GM12891 (cell line): ENCODE measurements around the gene RNPS1.
A peak's percentile ranks its signal among the peaks of the same experiment; 100 is the strongest.
"Not testable (repeated sequence)": the region's sequence is repeated elsewhere in the genome, so short reads cannot be mapped to it uniquely, and the experiment has no call there.

Source experiments
- DNase-seq: peaks from one replicate; pipeline ENCODE4 v3.0.0; 2011; ENCODE audit warnings: low spot score; ENCODE audit not compliant: insufficient read length
- FAIRE-seq: peaks from 2 replicates; lab custom pipeline; 2011; peaks lifted over from hg19 to GRCh38; lab: Jason Lieb, UNC
- PAX5 ChIP-seq: IDR thresholded peaks from 2 replicates; pipeline ENCODE4 v1.6.1; 2011; ENCODE audit warnings: low read length, moderate library complexity, mild to moderate bottlenecking; ENCODE audit not compliant: insufficient read depth, severe bottlenecking
- POLR2A ChIP-seq: IDR thresholded peaks from 2 replicates; pipeline ENCODE4 v1.6.1; 2011; ENCODE audit warnings: low read depth, low read length, control low read depth
- POLR2AphosphoS5 ChIP-seq: IDR thresholded peaks from 2 replicates; pipeline ENCODE4 v1.6.1; 2011; ENCODE audit warnings: low read depth, low read length, control low read depth
- POU2F2 ChIP-seq: IDR thresholded peaks from 2 replicates; pipeline ENCODE4 v1.6.1; 2011; ENCODE audit warnings: low read depth, mild to moderate bottlenecking, control low read depth, low read length, moderate library complexity
- SPI1 ChIP-seq: IDR thresholded peaks from 2 replicates; pipeline ENCODE4 v1.6.1; 2011; ENCODE audit warnings: low read depth, low read length, control low read depth
- TAF1 ChIP-seq: IDR thresholded peaks from 2 replicates; pipeline ENCODE4 v1.6.1; 2011; ENCODE audit warnings: low read depth, low read length, control low read depth

RNPS1 gene

DNA sequence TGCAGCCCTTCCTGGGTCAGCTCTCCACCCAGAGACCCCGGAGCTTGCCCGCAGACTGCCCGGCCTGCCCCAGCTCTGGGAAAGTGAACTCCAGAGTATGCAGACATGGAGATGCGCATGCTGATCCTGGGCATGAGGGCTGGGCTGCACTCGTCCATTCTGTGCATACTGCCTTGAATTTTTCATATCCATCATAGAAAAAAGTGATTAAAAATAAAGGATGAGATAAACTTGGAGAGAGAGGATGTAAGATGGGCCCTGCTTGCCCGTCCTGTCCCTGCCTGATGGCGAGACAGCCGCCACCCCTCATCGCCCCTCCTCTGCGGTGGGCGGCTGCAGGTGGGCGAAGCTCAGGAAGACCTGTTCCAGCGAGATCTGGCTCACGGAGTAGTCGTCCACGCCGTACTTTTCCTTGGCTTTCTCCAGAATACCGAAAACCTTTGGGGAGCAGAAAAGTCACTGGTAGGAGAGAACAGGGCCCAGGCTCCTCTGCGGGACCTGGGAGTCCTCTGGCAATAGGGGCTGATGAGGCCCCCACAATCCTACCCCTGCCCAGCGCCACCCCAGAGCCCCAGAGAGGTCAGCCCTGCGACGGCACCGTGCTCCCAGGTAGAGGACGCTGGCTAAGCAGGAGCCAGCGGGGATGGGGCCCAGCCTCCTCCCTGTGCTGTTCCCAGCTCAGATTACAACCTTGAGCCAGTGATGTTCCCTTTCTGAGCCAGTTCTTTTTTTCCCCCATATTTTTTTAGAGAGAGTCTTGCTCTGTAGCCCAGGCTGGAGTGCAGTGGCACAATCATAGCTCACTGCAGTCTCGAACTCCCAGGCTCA, 8.7 kb upstream of the RNPS1 start:
- TF ChIP-seq TAF1: no peak
- TF ChIP-seq PAX5: no peak
- TF ChIP-seq POU2F2: no peak
- no peak for TF ChIP-seq SPI1
- TF ChIP-seq POLR2A: no peak
- no peak for TF ChIP-seq POLR2AphosphoS5
- FAIRE-seq (no peak), DNase-seq (no peak)

DNA sequence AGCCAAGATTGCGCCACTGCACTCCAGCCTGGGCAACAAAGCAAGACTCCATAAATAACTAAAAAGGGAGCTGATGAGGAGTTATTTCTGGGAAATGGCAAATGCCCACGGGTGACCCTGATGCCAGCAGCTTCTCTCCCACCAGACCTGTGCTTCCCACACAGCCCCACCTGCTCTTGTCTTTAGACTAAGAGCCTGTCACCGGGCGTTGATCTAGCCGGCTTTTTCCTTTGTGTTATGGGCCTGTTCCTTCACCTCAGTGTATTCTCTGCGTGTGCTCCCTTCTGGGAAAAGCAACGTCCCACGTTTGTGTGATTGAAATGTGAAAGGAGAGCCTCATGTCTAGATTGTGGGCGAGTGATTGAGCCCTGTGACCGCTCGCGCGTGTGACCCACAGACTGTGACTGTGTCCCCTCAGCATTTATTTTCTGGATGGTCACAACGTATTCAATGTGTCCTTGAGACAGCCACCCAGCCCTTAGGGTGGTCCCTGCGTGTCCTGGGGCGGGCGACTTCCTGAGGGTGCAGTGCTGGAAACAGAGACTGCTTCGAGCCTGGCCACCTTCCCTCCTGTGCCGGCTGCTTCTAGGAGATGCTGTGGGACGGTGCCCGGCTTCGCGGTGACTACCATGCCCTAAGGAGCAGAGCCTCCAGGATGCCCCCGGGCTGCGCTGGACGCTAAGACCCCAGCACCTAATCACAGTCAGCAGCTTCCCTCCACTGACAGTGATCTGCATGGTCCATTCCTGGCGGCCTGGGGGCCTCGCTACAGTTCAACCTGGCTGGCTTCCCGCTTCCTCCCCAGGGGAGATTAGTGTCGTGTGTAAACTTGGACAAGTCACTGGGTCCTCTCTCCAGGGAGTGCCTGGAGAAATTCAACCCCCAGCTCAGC, 7.8 kb upstream of the RNPS1 start:
- no peak for TF ChIP-seq SPI1
- no peak for TF ChIP-seq TAF1
- TF ChIP-seq POU2F2: no peak
- no peak for TF ChIP-seq POLR2A
- FAIRE-seq (no peak), DNase-seq (no peak)

DNA sequence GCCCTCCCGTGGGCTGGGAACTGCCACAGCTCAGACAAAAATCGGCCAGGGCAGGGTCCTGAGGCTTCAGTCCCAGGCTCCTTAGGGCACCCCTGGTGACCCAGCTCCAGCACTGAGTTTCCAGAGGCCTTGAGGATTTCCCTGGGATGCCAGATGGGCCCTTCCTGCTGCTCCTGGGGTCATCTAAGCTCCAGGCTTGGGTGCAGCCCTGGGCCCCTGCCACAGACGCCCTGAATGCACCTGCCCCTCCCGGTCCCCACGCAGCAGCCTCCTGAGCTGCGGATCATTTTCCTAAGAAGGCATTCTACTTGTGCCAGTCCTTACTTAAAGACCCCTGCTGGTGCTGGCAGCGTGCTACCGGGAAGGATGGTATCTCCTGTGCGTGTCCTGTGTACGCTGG, 6.0 kb upstream of the RNPS1 start:
- DNase-seq (no peak), FAIRE-seq (no peak)
- TF ChIP-seq TAF1 (no peak), POU2F2 (no peak), SPI1 (no peak), POLR2AphosphoS5 (no peak), PAX5 (no peak), POLR2A (no peak)

DNA sequence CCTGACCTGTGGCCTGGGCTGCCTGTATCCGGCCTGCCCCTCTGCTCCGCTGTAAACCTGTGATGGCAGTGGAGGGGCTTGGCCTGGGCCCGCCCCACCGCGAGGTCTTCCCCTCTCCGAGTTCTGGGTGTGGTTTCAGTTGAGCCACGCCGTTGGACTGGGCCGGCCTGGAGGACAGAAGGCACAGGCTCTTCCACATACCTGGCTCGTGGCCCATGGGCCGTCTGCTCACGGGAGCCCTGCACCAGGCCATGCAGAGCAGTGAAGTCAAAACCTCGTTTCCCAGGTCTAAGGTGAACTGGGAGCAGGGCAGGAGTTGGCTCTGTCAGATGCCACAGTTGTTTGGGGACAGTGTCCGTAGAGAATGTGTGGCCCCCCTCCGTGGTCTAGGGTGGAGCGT, 5.6 kb upstream of the RNPS1 start:
- DNase-seq: no peak
- no peak for FAIRE-seq

DNA sequence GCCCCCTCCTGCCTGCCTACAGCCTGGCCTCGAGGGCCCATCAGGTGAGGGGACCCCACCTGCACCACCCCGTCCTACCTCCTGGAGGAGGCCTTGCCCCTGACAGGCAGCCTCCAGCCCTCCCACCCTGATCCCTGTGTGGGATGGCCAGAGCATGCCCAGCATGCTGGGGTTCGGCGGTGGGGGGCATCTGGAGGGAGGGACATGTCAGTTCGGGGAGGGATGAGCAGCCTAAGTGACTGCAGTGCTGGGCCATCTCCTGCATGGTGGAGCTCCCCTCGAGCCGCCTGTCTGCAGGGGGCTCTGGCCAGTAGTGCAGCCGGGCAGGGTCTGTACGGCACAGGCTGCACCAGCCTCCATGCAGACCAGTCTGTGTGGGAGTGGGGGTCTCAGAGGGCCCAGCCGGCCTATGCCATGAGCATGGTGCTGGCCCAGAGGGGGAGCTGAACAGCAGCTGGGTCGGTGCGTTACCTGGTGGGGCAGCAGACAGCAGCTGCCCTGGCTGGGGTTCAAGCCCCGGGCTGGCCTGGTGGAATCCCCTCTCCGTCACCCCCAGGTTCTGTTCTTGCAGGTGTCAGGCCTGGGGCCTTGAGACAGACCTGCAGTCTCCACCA, 4.0 kb upstream of the RNPS1 start:
- FAIRE-seq (no peak), DNase-seq (no peak)
- TF ChIP-seq POU2F2 (no peak), POLR2AphosphoS5 (no peak), POLR2A (no peak), PAX5 (no peak), SPI1 (no peak), TAF1 (no peak)

More for the DNA sequence above, 5.6 kb upstream of the RNPS1 start:
- TF ChIP-seq SPI1: no peak
- no peak for TF ChIP-seq POLR2A
- TF ChIP-seq POLR2AphosphoS5: no peak

DNA sequence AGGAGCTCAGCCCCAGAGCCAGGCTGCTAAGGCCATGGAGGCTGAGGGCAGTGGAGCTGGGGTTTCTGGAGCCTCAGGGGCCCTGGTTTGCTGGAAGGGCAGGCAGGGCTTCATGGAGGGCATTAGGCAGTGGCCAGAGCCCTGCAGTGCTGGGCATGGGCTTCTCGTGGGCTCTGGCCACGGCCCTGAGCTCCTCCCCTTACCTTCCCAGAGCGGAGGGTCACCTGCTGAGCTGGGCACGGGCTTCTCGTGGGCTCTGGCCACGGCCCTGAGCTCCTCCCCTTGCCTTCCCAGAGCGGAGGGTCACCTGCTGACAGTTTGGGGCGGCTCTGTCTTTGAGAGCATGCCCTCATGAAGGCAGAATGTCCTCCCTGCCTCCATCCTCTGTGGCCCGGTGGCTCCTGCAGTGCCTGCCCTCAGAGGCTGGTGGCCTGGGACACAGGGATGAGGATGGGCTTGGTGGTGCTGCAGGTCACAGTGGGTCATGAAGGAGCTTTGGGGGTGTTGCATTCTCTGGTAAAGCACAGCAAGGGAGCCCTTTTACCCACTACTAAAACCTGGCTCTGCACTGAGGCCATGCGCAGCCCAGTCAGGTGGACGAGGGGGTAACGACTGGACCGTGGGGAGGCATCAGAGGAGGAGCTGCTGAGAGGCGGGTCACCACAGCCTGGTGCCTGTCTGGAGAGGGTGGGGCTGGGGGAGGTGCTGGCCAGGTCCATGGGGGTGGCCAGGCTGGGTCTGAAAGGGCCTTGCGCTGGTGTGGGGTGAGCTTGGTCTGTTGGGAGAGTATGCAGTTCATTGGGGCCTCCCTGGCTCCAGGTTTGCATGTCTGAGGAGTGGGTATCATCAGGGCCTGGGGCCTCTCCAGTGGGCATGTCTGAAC, 2.9 kb upstream of the RNPS1 start:
- TF ChIP-seq SPI1: no peak
- no peak for TF ChIP-seq POU2F2
- no peak for TF ChIP-seq POLR2A
- no peak for TF ChIP-seq PAX5
- TF ChIP-seq POLR2AphosphoS5: no peak
- no peak for TF ChIP-seq TAF1
- no peak for DNase-seq
- no peak for FAIRE-seq

DNA sequence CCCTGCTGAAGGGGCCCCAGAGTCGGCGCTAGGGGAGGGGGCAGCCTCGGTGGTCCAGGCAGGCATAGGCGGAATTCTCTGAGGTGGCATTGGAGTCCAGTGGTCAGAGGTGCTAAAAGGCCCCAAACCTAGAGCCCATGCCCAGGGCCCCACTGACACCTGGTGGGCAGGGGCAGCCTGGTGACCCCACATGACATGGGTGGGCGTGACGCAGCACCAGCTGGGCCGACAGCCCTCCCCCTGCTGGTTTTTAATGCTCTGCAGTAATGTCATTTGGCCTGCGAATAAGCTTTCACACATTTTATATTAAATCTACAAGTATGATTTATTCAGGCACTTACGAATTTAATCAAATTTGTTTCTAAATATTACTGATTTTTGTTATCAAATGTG, 2.1 kb upstream of the RNPS1 start:
- FAIRE-seq (no peak), DNase-seq (no peak)
- no peak for TF ChIP-seq POLR2A
- TF ChIP-seq PAX5: no peak
- TF ChIP-seq TAF1: no peak
- no peak for TF ChIP-seq SPI1
- TF ChIP-seq POLR2AphosphoS5: no peak
- TF ChIP-seq POU2F2: no peak

DNA sequence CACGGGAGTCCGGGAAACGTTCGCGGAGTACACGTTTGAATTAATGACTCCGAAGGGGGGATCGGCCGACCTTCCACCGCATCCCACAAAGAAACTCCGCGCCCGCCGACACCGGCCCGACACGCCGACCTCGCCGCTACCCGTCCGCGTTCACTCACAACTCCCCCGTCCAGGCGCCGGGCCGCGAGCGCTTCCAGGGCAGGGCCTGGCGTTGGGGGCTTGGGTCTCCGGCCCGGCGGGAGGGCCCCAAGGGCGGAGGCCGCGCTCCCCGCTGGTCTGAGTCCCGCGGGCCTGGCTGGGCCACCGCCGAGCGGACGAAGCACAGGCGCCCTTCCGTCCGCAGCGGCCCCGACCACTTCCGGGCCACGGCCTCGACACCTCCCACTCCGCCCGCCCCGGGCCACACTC, 417 bp downstream of the RNPS1 start:
- DNase-seq: not testable (repeated sequence)
- FAIRE-seq: peak; percentile 5

DNA sequence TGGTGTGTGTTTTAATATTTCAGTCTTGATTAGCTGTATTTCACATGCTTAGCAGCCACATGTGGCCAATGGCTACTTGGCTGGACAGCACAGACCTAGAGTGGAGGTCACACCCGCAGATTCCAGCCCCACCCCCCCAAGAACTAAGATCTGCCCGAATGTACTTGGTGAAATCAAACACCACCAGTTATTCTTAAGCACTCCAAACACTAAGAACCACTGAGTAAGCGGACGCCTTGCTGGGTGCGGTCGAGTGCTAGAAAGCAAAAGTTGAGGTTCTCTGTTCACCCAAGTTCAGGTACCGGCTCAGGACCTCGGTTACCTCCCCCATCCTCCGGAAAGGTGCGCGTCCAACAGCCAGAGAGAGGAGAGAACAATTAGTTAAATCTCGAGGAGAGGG, 1.0 kb downstream of the RNPS1 start:
- DNase-seq: not testable (repeated sequence)
- FAIRE-seq: peak; percentile 84

DNA sequence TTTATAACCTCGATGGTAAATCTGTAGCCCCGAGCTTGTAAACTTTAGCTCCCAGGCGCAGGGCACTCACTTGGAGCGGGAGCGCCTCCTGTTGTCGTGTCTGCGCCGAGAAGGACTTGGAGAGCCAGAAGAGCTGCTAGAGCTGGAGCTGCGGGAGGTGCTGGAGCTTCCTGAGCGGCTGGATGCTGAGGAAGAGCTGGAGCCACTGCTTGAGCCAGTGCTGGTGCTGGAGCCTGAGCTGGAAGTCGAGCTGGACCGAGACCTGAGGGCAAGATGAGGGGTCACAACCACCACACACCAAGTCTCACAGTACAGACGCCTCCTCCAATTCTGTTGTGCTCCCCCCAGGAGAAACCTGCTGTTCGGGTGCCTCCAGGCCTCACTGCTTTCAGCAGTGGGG, 4.9 kb downstream of the RNPS1 start:
- not testable (repeated sequence) for DNase-seq, FAIRE-seq
